ENCODE measurements around the gene GEMIN4. TPM values are rescaled to one million over a fixed set of nuclear protein-coding genes. Genes with fewer than 3 reads are reported as not detected.

Gene GEMIN4
- total and polyA plus RNA-seq, 2 experiments from 2014 or later: 14.1 to 45.0 TPM

DNA sequence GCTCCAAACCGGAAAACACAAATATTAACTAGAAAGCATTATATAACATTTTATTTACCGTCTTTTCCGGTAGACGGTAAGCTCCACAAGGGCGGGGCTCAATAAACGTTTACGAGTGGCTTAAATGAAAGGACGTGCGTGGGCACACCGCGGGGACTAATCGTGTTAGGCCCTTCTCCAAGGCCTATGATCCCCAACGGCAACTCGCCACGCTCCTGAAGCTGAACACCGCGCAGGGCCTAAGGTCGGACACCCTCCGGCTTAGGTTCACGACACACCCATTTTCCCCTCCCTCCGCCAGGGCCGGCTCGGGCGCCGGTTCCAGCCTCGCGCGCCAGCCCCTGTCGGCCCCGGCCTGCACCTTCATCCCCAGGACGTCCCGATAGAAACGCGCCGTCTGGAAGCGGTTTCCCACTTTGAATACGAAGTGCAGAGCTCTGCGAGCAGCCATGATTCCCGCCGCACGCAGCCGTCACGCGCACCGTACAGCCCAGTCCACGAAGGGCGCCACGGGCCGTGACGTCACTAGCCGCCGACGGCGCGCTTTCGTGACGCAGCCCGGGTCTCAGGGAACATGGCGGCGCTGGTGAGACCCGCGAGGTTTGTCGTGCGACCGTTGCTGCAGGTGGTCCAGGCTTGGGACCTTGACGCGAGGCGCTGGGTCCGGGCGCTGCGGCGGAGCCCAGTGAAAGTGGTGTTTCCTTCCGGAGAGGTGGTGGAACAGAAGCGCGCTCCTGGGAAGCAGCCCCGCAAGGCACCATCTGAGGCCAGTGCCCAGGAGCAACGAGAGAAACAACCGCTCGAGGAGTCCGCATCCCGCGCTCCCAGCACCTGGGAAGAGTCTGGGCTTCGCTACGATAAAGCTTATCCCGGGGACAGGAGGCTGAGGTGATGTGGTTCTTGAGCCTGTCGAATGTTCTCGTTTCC lies 30.0 kb upstream of the GEMIN4 start, which contains the start of the genes GLOD4 and MRM3 (continued):
- TF ChIP-seq, protein P1, sequence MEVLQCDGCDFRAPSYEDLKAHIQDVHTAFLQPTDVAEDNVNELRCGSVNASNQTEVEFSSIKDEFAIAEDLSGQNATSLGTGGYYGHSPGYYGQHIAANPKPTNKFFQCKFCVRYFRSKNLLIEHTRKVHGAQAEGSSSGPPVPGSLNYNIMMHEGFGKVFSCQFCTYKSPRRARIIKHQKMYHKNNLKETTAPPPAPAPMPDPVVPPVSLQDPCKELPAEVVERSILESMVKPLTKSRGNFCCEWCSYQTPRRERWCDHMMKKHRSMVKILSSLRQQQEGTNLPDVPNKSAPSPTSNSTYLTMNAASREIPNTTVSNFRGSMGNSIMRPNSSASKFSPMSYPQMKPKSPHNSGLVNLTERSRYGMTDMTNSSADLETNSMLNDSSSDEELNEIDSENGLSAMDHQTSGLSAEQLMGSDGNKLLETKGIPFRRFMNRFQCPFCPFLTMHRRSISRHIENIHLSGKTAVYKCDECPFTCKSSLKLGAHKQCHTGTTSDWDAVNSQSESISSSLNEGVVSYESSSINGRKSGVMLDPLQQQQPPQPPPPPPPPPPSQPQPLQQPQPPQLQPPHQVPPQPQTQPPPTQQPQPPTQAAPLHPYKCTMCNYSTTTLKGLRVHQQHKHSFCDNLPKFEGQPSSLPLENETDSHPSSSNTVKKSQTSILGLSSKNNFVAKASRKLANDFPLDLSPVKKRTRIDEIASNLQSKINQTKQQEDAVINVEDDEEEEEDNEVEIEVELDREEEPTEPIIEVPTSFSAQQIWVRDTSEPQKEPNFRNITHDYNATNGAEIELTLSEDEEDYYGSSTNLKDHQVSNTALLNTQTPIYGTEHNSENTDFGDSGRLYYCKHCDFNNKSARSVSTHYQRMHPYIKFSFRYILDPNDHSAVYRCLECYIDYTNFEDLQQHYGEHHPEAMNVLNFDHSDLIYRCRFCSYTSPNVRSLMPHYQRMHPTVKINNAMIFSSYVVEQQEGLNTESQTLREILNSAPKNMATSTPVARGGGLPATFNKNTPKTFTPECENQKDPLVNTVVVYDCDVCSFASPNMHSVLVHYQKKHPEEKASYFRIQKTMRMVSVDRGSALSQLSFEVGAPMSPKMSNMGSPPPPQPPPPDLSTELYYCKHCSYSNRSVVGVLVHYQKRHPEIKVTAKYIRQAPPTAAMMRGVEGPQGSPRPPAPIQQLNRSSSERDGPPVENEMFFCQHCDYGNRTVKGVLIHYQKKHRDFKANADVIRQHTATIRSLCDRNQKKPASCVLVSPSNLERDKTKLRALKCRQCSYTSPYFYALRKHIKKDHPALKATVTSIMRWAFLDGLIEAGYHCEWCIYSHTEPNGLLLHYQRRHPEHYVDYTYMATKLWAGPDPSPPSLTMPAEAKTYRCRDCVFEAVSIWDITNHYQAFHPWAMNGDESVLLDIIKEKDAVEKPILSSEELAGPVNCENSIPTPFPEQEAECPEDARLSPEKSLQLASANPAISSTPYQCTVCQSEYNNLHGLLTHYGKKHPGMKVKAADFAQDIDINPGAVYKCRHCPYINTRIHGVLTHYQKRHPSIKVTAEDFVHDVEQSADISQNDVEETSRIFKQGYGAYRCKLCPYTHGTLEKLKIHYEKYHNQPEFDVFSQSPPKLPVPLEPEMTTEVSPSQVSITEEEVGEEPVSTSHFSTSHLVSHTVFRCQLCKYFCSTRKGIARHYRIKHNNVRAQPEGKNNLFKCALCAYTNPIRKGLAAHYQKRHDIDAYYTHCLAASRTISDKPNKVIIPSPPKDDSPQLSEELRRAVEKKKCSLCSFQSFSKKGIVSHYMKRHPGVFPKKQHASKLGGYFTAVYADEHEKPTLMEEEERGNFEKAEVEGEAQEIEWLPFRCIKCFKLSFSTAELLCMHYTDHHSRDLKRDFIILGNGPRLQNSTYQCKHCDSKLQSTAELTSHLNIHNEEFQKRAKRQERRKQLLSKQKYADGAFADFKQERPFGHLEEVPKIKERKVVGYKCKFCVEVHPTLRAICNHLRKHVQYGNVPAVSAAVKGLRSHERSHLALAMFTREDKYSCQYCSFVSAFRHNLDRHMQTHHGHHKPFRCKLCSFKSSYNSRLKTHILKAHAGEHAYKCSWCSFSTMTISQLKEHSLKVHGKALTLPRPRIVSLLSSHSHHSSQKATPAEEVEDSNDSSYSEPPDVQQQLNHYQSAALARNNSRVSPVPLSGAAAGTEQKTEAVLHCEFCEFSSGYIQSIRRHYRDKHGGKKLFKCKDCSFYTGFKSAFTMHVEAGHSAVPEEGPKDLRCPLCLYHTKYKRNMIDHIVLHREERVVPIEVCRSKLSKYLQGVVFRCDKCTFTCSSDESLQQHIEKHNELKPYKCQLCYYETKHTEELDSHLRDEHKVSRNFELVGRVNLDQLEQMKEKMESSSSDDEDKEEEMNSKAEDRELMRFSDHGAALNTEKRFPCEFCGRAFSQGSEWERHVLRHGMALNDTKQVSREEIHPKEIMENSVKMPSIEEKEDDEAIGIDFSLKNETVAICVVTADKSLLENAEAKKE (CRISPR knock-in tag; IDR thresholded peaks at IDR 0.05): no peak
- TF ChIP-seq EZH2 (IDR thresholded peaks at IDR 0.05; ENCODE audit: low read depth, unreplicated experiment) (no peak), CREB1 (CRISPR knock-in tag; IDR thresholded peaks at IDR 0.05; ENCODE audit: low read depth) (peak; percentile 100)

DNA sequence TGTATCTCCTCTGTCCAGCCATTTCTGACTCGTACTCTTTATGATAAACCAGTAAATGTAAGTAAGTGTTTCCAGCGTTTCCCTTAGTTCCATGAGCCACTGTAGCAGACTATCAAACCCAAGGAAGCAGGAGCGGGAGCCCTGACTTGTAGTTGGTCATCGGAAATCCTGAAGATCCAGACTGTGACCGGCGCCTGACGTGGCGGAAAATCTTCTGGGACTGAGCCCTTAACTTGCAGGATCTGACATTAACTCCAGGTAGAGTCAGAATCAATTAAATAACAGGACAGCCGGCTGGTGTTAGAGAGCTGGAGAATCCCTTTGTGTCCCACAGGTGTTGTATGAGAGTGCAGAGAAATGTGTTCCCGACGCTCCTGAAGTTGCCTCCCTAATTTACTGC lies 26.0 kb upstream of the GEMIN4 start:
- DNase-seq (ENCODE audit: low spot score): no peak
- H3K79me2 ChIP-seq (replicated peaks; ENCODE audit: insufficient read depth): peaks cover 45% of the 10 kb centered on the region
- ATAC-seq: no peak
- H3K27me3 Mint-ChIP-seq (ENCODE audit: insufficient read depth, low read depth, poor library complexity): peaks cover 20% of the 10 kb centered on the region
- no peak overlapping the region for H3K4me2 ChIP-seq
- no peak overlapping the region for H3K4me3 ChIP-seq
- no peaks in the 10 kb centered on the region; the same call in 2 of the 3 replicates for H3K9me3 Mint-ChIP-seq
- H3K27me3 ChIP-seq (ENCODE audit: insufficient read depth): no peaks in the 10 kb centered on the region
- H3F3A ChIP-seq (replicated peaks; ENCODE audit: low read depth): peaks cover 3% of the 10 kb centered on the region; the same call in 1 of the 2 replicates
- H3K36me3 ChIP-seq (ENCODE audit: insufficient read depth): peaks cover 32% of the 10 kb centered on the region
- no peak overlapping the region for H3K27ac ChIP-seq (ENCODE audit: low read depth)
- H4K20me1 ChIP-seq (replicated peaks; ENCODE audit: insufficient read depth): peaks cover 15% of the 10 kb centered on the region
- no peak overlapping the region for H3K4me3 Mint-ChIP-seq
- H3K4me1 Mint-ChIP-seq: peaks cover 6% of the 10 kb centered on the region; the same call in 2 of the 3 replicates
- H2AFZ ChIP-seq: no peak overlapping the region
- no peak for TF ChIP-seq CREB1 (CRISPR knock-in tag; IDR thresholded peaks at IDR 0.05; ENCODE audit: low read depth)
- TF ChIP-seq, protein P1 (CRISPR knock-in tag; IDR thresholded peaks at IDR 0.05): no peak
- H3K36me3 Mint-ChIP-seq (ENCODE audit: low read depth): peaks cover 60% of the 10 kb centered on the region
- no peaks in the 10 kb centered on the region for H3K9me2 ChIP-seq (ENCODE audit: insufficient read depth)
- H3K27ac Mint-ChIP-seq: no peak overlapping the region
- H3K4me1 ChIP-seq (ENCODE audit: insufficient read depth): peaks cover 7% of the 10 kb centered on the region; the same call in 1 of the 2 replicates
